Muscle layer of colon (tissue), 2 donors: ENCODE data around the gene DACT2.
"Not testable (repeated sequence)": the region's sequence is repeated elsewhere in the genome, so short reads cannot be mapped to it uniquely, and the experiment has no call there.

Experiments
- H3K27ac ChIP-seq: one replicate; pipeline ENCODE4 v1.7.0; 2013; ENCODE audit warnings: low read depth, mild to moderate bottlenecking, low read length, moderate library complexity
- H3K27me3 ChIP-seq, 2 donors: one replicate each; pipeline ENCODE4 v1.7.0; 2013; ENCODE audit warnings: low read length in 2 of 2, mild to moderate bottlenecking in 2 of 2; ENCODE audit not compliant: insufficient read depth in 2 of 2, control insufficient read depth in 1 of 2
- H3K36me3 ChIP-seq: one replicate; pipeline ENCODE4 v1.7.0; 2013; ENCODE audit warnings: mild to moderate bottlenecking, low read length; ENCODE audit not compliant: insufficient read depth
- H3K4me1 ChIP-seq: one replicate; pipeline ENCODE4 v1.7.0; 2013; ENCODE audit warnings: mild to moderate bottlenecking, low read length; ENCODE audit not compliant: insufficient read depth
- H3K4me3 ChIP-seq, 2 donors: one replicate each; pipeline ENCODE4 v1.7.0; 2013; ENCODE audit warnings: low read length in 2 of 2, low read depth in 1 of 2, mild to moderate bottlenecking in 1 of 2, moderate library complexity in 1 of 2
- H3K9ac ChIP-seq: one replicate; pipeline ENCODE4 v1.7.0; 2013; ENCODE audit warnings: low read length
- H3K9me3 ChIP-seq: one replicate; pipeline ENCODE4 v1.7.0; 2013; ENCODE audit warnings: mild to moderate bottlenecking, low read length
- donor health status: abdominal sarcoma.
- donor health status: Adenocarcinoma of cecum.

DACT2 gene

GRCh38 chr6:168294901-168295300 is 24.7 kb downstream of the DACT2 start:
- Histone ChIP-seq H3K9ac (no peak overlapping the region), H3K4me1 (peaks cover 5% of the 10 kb centered on the region), H3K4me3 (no peak overlapping the region), H3K9me3 (no peaks in the 10 kb centered on the region), H3K36me3 (no peaks in the 10 kb centered on the region), H3K27ac (no peak overlapping the region), H3K27me3 (no peaks in the 10 kb centered on the region)

DNA sequence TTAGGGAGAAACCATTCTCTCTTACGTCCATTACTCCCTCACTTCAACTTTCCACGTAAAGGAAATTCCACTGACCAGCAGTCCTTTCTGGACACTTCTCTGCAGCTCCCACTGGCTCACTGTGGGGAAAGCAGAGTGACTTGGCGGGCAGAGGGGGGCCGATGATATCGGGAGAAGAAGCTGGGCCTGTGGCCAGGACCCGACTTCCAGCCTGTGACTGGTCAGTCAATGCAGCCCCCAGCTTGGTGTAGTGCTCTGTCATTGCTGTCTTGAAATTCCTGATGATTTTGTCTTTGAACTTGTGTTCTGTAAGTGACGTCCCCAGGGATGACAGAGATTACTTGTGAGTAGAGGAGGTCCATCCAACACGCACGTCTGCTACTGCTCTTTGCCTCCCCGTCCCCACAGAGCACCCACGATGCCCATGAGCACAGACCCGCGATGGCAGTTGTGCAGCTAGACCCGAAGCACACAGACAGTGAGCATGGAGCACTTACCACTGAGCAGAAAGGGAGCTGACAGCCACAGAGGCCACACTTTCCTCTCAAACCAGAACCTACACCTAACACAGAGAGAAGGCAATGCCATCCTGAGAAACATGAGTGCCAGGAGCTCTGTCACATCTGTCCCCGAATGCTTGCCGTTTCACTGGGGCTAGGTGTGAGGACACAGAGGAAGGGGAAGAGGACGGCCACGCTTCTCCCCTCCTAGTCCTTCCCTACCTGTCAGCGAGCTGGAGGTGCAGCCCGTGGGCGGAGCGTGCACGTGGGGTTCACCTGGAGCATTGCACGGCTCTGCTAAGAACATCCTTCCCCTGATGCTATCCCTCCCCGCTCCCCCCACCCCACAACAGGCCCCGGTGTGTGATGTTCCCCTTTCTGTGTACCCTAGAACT is 25.7 kb downstream of the DACT2 start:
- H3K36me3 ChIP-seq = no peaks in the 10 kb centered on the region

GRCh38 chr6:168292826-168293225 is 26.8 kb downstream of the DACT2 start:
- H3K9me3 ChIP-seq = no peaks in the 10 kb centered on the region
- H3K27ac ChIP-seq = no peak overlapping the region
- peaks cover 5% of the 10 kb centered on the region for H3K4me1 ChIP-seq
- H3K36me3 ChIP-seq = no peaks in the 10 kb centered on the region
- H3K27me3 ChIP-seq = no peaks in the 10 kb centered on the region
- no peak overlapping the region for H3K4me3 ChIP-seq
- no peak overlapping the region for H3K9ac ChIP-seq

More for the DNA sequence above, 25.7 kb downstream of the DACT2 start:
- no peak overlapping the region for H3K27ac ChIP-seq
- H3K27me3 ChIP-seq = no peaks in the 10 kb centered on the region
- no peak overlapping the region for H3K4me3 ChIP-seq
- H3K4me1 ChIP-seq = peaks cover 5% of the 10 kb centered on the region
- no peak overlapping the region for H3K9ac ChIP-seq
- H3K9me3 ChIP-seq = no peaks in the 10 kb centered on the region

DNA sequence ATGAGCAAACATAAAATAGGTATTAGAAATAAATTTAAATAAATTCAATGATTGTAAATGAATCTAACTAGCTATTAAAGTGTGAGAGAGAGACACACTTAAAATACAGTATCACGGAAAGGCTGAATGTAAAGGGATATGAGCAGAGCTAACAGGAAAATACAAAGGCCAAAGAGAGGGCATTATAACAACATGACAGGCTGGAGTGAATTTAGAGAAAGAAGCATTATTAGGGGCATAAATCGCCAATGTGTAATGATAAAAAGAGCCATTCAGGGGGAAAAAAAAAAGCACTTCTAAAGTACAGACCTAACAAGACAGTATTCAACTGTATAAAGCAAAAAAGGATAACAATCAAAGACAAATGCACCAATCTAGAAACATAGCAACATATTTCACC is 28.1 kb downstream of the DACT2 start:
- H3K27ac ChIP-seq = no peak overlapping the region
- no peaks in the 10 kb centered on the region for H3K36me3 ChIP-seq
- no peak overlapping the region for H3K4me3 ChIP-seq
- H3K9me3 ChIP-seq = no peaks in the 10 kb centered on the region
- H3K27me3 ChIP-seq = no peaks in the 10 kb centered on the region
- no peak overlapping the region for H3K9ac ChIP-seq
- H3K4me1 ChIP-seq = peaks cover 5% of the 10 kb centered on the region

DNA sequence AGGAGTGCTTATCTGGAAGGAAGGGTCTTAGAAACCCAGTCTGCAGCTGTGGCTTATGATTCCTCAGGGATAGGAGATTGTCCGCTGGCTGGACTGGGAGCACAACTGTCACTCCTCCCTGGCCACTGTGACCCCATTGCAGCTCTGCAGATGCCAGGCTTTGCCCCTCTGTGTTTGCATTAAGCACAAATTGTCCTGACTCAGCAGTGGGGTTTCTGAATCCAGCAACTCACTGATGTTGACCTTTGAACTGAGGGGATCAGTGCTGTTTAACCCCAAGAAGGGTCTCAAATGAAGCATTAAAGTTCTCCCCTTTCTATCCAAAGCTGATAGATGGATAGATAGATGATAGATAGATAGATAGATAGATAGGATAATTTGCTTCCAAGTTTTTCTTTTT is 29.5 kb downstream of the DACT2 start:
- no peak overlapping the region for H3K4me3 ChIP-seq
- H3K27me3 ChIP-seq = no peaks in the 10 kb centered on the region
- H3K4me1 ChIP-seq = peaks cover 5% of the 10 kb centered on the region

GRCh38 chr6:168289571-168289962 is 30.0 kb downstream of the DACT2 start:
- no peaks in the 10 kb centered on the region for H3K27me3 ChIP-seq
- H3K4me1 ChIP-seq = peaks cover 5% of the 10 kb centered on the region
- no peak overlapping the region for H3K27ac ChIP-seq
- H3K4me3 ChIP-seq = no peak overlapping the region
- no peaks in the 10 kb centered on the region for H3K9me3 ChIP-seq
- H3K36me3 ChIP-seq = no peaks in the 10 kb centered on the region
- H3K9ac ChIP-seq = no peak overlapping the region

More for the DNA sequence above, 29.5 kb downstream of the DACT2 start:
- no peak overlapping the region for H3K9ac ChIP-seq
- H3K27ac ChIP-seq = no peak overlapping the region
- H3K9me3 ChIP-seq = no peaks in the 10 kb centered on the region
- no peaks in the 10 kb centered on the region for H3K36me3 ChIP-seq

- no peak overlapping the region for H3K9ac ChIP-seq
- no peaks in the 10 kb centered on the region for H3K9me3 ChIP-seq
- H3K27me3 ChIP-seq = no peaks in the 10 kb centered on the region
- H3K27ac ChIP-seq = no peak overlapping the region
- no peaks in the 10 kb centered on the region for H3K36me3 ChIP-seq
- peaks cover 5% of the 10 kb centered on the region for H3K4me1 ChIP-seq
- H3K4me3 ChIP-seq = no peak overlapping the region
Observed at GRCh38 chr6:168288781-168289570, 30.6 kb downstream of the DACT2 start.

- not testable (repeated sequence) for H3K9me3 ChIP-seq, H3K27ac ChIP-seq, H3K36me3 ChIP-seq, H3K27me3 ChIP-seq, H3K9ac ChIP-seq, H3K4me1 ChIP-seq, H3K4me3 ChIP-seq
Observed at GRCh38 chr6:168287460-168287859, 32.1 kb downstream of the DACT2 start.

- H3K9me3 ChIP-seq, H3K36me3 ChIP-seq, H3K4me1 ChIP-seq, H3K4me3 ChIP-seq, H3K27me3 ChIP-seq, H3K9ac ChIP-seq, H3K27ac ChIP-seq: not testable (repeated sequence)
Observed at GRCh38 chr6:168286771-168287446, 32.7 kb downstream of the DACT2 start.

- no peak overlapping the region for H3K9ac ChIP-seq
- H3K27me3 ChIP-seq = no peaks in the 10 kb centered on the region
- no peak overlapping the region for H3K4me3 ChIP-seq
- no peaks in the 10 kb centered on the region for H3K9me3 ChIP-seq
- no peaks in the 10 kb centered on the region for H3K4me1 ChIP-seq
- H3K36me3 ChIP-seq = no peaks in the 10 kb centered on the region
- no peak overlapping the region for H3K27ac ChIP-seq
Observed at GRCh38 chr6:168286116-168286515, 33.5 kb downstream of the DACT2 start.

- H3K27me3 ChIP-seq = no peaks in the 10 kb centered on the region
- no peaks in the 10 kb centered on the region for H3K4me1 ChIP-seq
- H3K36me3 ChIP-seq = no peaks in the 10 kb centered on the region
- no peak overlapping the region for H3K9ac ChIP-seq
- no peaks in the 10 kb centered on the region for H3K9me3 ChIP-seq
- no peak overlapping the region for H3K27ac ChIP-seq
- no peak overlapping the region for H3K4me3 ChIP-seq
Observed at GRCh38 chr6:168285456-168285855, 34.1 kb downstream of the DACT2 start.
